KMS-11 (cell line): ENCODE measurements around the gene GPER1.

Experiments
- H2AFZ ChIP-seq: fragments of 200-600 bp; sonication (generic); 2 replicates; pipeline ENCODE4 v1.6.1; 2016; ENCODE audit warnings: antibody characterized with exemption, mixed run types, low read depth
- H3K27ac ChIP-seq: fragments of 200-600 bp; sonication (generic); 2 replicates; pipeline ENCODE4 v1.6.1; 2016; ENCODE audit warnings: mild to moderate bottlenecking, mixed run types
- H3K27me3 ChIP-seq: fragments of 200-600 bp; sonication (generic); 2 replicates; pipeline ENCODE4 v1.6.1; 2017; ENCODE audit warnings: mild to moderate bottlenecking, low read depth, mixed run types, moderate library complexity; ENCODE audit not compliant: insufficient read depth
- H3K36me3 ChIP-seq: fragments of 200-600 bp; sonication (generic); 2 replicates; pipeline ENCODE4 v1.6.1; 2017; ENCODE audit warnings: mild to moderate bottlenecking, mixed run types; ENCODE audit not compliant: insufficient read depth
- H3K4me1 ChIP-seq: fragments of 200-600 bp; sonication (generic); 2 replicates; pipeline ENCODE4 v1.6.1; 2016; ENCODE audit warnings: mild to moderate bottlenecking, low read depth, mixed run types; ENCODE audit not compliant: poor library complexity, severe bottlenecking
- H3K4me2 ChIP-seq: fragments of 200-600 bp; sonication (generic); 2 replicates; pipeline ENCODE4 v1.7.0; 2016; ENCODE audit warnings: mild to moderate bottlenecking, mixed run types
- H3K4me3 ChIP-seq: fragments of 200-600 bp; sonication (generic); IDR thresholded peaks from 2 replicates; pipeline ENCODE4 v1.6.1; 2017; ENCODE audit warnings: low read depth, low read length, mixed read lengths; ENCODE audit not compliant: insufficient read depth
- H3K79me2 ChIP-seq: fragments of 200-600 bp; sonication (generic); 2 replicates; pipeline ENCODE4 v1.6.1; 2016; ENCODE audit warnings: low read depth, mixed run types; ENCODE audit not compliant: insufficient read depth
- H3K9ac ChIP-seq: fragments of 200-600 bp; sonication (generic); 2 replicates; pipeline ENCODE4 v1.6.1; 2016; ENCODE audit warnings: mild to moderate bottlenecking, mixed run types
- H4K20me1 ChIP-seq: fragments of 200-600 bp; sonication (generic); 2 replicates; pipeline ENCODE4 v1.6.1; 2016; ENCODE audit warnings: mild to moderate bottlenecking, mixed run types; ENCODE audit not compliant: insufficient read depth
- TF ChIP-seq, protein P1 (sequence below): fragments of 200-600 bp; sonication (generic); conservative IDR thresholded peaks from 2 replicates; pipeline ENCODE4 v1.6.1; 2017; ENCODE audit warnings: low read depth, mild to moderate bottlenecking, antibody characterized with exemption, low read length, moderate library complexity, mixed read lengths

The GPER1 gene

DNA sequence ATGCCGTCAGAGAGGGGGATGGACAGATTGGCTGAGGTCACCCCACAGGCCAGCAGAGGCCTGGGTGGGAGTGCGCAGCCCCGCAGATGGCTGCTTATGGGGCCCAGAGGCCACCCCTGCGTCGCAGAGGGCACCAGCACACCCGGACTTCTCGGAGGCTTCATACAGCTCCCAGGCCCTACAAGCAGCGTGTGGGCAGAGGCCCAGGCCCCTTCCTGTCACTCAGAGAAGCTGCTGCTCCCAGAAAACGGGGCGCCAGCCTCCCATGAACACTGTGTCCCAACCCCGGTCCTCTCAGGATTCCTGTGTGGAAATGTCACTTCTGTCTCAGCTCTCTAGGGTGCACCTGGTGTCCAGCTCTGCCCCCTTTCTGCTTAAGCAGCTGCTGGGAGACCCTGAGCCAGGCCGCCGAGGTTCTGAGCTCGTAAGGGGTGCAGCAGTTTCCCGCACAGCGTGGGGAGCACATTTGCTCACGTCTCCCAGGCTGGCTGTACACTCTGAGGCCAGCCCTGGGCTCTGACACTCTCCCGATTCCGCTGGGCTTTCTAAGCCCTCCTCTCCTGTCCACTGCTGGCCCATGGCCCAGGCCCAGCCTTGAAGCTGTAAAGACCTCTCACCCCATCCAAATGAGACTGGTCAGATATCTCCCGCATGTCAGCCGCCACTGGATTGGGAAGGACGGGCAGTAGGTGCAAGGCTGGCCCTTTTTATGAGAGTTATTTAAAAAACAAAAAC is 36.8 kb upstream of the GPER1 start:
- TF ChIP-seq, protein P1, sequence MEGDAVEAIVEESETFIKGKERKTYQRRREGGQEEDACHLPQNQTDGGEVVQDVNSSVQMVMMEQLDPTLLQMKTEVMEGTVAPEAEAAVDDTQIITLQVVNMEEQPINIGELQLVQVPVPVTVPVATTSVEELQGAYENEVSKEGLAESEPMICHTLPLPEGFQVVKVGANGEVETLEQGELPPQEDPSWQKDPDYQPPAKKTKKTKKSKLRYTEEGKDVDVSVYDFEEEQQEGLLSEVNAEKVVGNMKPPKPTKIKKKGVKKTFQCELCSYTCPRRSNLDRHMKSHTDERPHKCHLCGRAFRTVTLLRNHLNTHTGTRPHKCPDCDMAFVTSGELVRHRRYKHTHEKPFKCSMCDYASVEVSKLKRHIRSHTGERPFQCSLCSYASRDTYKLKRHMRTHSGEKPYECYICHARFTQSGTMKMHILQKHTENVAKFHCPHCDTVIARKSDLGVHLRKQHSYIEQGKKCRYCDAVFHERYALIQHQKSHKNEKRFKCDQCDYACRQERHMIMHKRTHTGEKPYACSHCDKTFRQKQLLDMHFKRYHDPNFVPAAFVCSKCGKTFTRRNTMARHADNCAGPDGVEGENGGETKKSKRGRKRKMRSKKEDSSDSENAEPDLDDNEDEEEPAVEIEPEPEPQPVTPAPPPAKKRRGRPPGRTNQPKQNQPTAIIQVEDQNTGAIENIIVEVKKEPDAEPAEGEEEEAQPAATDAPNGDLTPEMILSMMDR: no peak
- Histone ChIP-seq H3K9ac (no peak overlapping the region), H3K4me1 (peaks cover 7% of the 10 kb centered on the region), H2AFZ (no peak overlapping the region), H3K27me3 (no peaks in the 10 kb centered on the region), H3K4me2 (no peak overlapping the region), H4K20me1 (no peaks in the 10 kb centered on the region), H3K27ac (no peak overlapping the region), H3K79me2 (no peaks in the 10 kb centered on the region), H3K36me3 (no peaks in the 10 kb centered on the region), H3K4me3 (no peak overlapping the region)

DNA sequence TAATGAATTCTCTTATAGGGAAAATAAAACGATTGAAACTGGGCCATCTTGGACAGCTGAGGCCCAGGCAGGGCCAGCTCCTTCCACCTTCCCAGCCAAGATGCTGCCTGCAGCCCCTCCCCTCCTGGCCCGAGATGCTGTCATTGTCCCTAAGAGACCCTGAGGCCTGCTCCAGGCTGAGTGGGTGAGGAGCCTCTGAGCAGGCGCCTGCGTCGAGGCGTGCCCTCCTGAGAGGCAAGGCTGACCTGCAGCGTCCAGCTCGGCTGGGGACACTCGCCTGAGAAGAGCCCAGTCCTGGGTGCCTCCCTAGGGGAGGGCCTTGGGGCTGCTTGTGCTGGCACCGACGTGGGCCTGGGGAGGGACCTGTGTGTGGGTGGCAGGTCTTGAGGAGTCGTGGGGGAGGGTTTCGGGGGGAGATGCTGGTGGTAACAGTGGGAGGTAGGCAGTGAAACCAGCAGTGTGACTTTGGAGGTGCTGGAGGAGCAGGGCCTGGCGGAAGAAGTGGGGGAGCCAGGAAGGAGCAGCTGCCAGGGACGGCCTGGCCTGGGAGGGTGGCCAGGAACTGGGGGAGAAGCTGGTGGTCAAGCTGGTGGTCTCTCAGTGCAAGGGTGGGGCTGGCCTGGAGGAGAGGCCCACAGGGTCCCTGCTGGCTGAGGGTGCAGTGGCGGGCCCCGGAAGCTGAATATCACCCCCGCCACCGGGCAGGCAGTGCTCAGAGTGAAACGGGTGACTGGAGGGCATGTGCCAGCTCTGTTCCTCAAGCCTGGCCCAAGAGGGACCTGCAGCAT is 35.7 kb upstream of the GPER1 start:
- Histone ChIP-seq H3K4me3 (no peak overlapping the region), H3K27me3 (no peaks in the 10 kb centered on the region), H3K4me1 (peaks cover 7% of the 10 kb centered on the region), H3K36me3 (no peaks in the 10 kb centered on the region), H3K27ac (no peak overlapping the region), H3K9ac (no peak overlapping the region), H3K79me2 (no peaks in the 10 kb centered on the region), H2AFZ (no peak overlapping the region), H4K20me1 (no peaks in the 10 kb centered on the region), H3K4me2 (no peak overlapping the region)
- TF ChIP-seq, protein P1: no peak

DNA sequence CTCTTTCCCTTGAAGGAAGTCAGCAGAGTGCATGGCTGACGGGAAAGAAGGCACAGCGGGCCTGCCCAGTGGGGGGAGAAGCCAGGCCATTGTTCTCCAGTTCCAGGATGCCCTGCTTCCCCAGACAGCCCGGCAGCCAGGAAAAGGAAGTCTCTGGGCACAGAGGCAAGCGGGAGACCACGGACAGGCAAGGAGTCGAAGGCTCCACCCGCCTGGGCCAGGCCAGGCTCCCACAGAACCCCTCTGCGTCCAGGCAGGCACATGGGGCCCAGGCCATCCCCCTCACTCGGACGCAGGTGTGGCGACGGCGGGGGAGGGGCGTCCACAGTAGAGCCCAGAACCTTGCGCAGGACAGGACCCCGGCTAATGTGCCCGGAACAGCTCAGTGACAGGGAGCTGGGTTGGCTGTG is 34.9 kb upstream of the GPER1 start:
- Histone ChIP-seq H2AFZ (no peak overlapping the region), H3K27ac (no peak overlapping the region), H3K4me1 (peaks cover 7% of the 10 kb centered on the region), H3K4me2 (no peak overlapping the region), H4K20me1 (no peaks in the 10 kb centered on the region), H3K9ac (no peak overlapping the region), H3K79me2 (no peaks in the 10 kb centered on the region), H3K36me3 (no peaks in the 10 kb centered on the region), H3K4me3 (no peak overlapping the region), H3K27me3 (no peaks in the 10 kb centered on the region)
- TF ChIP-seq, protein P1: no peak

DNA sequence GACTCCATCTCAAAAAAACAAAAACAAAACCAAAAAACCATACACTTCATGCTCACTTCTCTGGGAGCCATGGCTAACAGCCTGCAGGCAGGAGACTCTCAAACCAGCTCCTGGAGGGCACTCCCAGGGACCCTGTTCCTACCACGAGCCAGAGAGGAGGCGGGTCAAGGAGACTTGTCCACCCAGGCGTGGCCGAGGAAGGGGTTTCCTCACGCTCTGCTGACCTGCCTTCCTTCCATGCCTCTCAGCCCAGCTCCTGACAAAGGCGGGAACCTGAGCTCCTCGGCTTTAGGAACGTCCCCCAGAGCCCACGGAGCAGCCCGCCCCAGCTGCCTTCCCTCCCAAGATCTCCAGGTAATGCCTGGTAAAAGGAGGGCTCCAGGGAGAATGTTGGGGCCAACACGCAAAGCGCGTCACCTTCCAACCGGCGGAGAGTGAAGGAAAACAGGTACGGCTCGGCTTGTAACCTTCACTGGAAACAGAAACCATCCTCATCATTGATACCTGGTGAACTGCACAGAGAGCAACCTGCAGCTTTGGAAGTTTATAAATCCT is 34.0 kb upstream of the GPER1 start:
- Histone ChIP-seq H3K4me2 (no peak overlapping the region), H3K36me3 (no peaks in the 10 kb centered on the region), H2AFZ (no peak overlapping the region), H3K27me3 (no peaks in the 10 kb centered on the region), H3K27ac (no peak overlapping the region), H4K20me1 (no peaks in the 10 kb centered on the region), H3K9ac (no peak overlapping the region), H3K4me1 (no peaks in the 10 kb centered on the region), H3K79me2 (no peaks in the 10 kb centered on the region), H3K4me3 (no peak overlapping the region)
- TF ChIP-seq, protein P1: no peak
